H9 (cell line): Measurements from ENCODE around the gene CLMP. TPM values are rescaled to one million over a fixed set of nuclear protein-coding genes. Genes with fewer than 3 reads are reported as not detected.

Source experiments
- DNase-seq: peaks from one replicate; pipeline ENCODE4 v3.0.0-alpha.2; 2017
- H2AFZ ChIP-seq: one replicate; pipeline ENCODE4 v1.6.1; 2013; ENCODE audit warnings: mild to moderate bottlenecking, low read length, control low read depth, moderate library complexity
- H2AK5ac ChIP-seq: 2 replicates; pipeline ENCODE4 v1.6.1; 2013; ENCODE audit warnings: low read length, control low read depth, mixed read lengths; ENCODE audit not compliant: insufficient read length
- H2BK120ac ChIP-seq: one replicate; pipeline ENCODE4 v1.6.1; 2013; ENCODE audit warnings: low read depth, mild to moderate bottlenecking, low read length, control low read depth, inconsistent platforms; ENCODE audit not compliant: poor library complexity, severe bottlenecking
- H2BK12ac ChIP-seq: 2 replicates; pipeline ENCODE4 v1.6.1; 2013; ENCODE audit warnings: low read length, control low read depth, mixed read lengths, low read depth; ENCODE audit not compliant: insufficient read length
- H2BK15ac ChIP-seq: 2 replicates; pipeline ENCODE4 v1.6.1; 2013; ENCODE audit warnings: low read depth, low read length, control low read depth
- H2BK20ac ChIP-seq: one replicate; pipeline ENCODE4 v1.6.1; 2013; ENCODE audit warnings: low read depth, mild to moderate bottlenecking, low read length, control low read depth, inconsistent platforms; ENCODE audit not compliant: poor library complexity, severe bottlenecking
- H2BK5ac ChIP-seq: 2 replicates; pipeline ENCODE4 v1.6.1; 2013; ENCODE audit warnings: low read length, control low read depth, mixed read lengths; ENCODE audit not compliant: insufficient read length
- H3K14ac ChIP-seq: 2 replicates; pipeline ENCODE4 v1.6.1; 2013; ENCODE audit warnings: low read length, control low read depth; ENCODE audit not compliant: insufficient read depth
- H3K18ac ChIP-seq: 2 replicates; pipeline ENCODE4 v1.6.1; 2013; ENCODE audit warnings: low read depth, mild to moderate bottlenecking, mixed read lengths, low read length, control low read depth; ENCODE audit not compliant: insufficient read length
- H3K23ac ChIP-seq: 2 replicates; pipeline ENCODE4 v1.6.1; 2013; ENCODE audit warnings: low read length, control low read depth, mixed read lengths, low read depth; ENCODE audit not compliant: insufficient read length
- H3K23me2 ChIP-seq: 2 replicates; pipeline ENCODE4 v1.6.1; 2013; ENCODE audit warnings: low read depth, mild to moderate bottlenecking, mixed read lengths, low read length, control low read depth; ENCODE audit not compliant: insufficient read length, poor library complexity, severe bottlenecking
- H3K27ac ChIP-seq: 2 replicates; pipeline ENCODE4 v1.5.1; 2013; ENCODE audit warnings: low read length, control low read depth, mixed read lengths, low read depth; ENCODE audit not compliant: insufficient read length
- H3K27me3 ChIP-seq: 2 replicates; pipeline ENCODE4 v1.6.1; 2013; ENCODE audit warnings: low read length, control low read depth, inconsistent platforms; ENCODE audit not compliant: insufficient read depth
- H3K4ac ChIP-seq: 2 replicates; pipeline ENCODE4 v1.6.1; 2013; ENCODE audit warnings: low read depth, mild to moderate bottlenecking, control low read depth, inconsistent platforms, low read length, moderate library complexity
- H3K4me1 ChIP-seq: 2 replicates; pipeline ENCODE4 v1.6.1; 2013; ENCODE audit warnings: low read length, control low read depth, inconsistent platforms; ENCODE audit not compliant: insufficient read depth
- H3K4me2 ChIP-seq: 2 replicates; pipeline ENCODE4 v1.6.1; 2013; ENCODE audit warnings: low read length, control low read depth, mixed read lengths; ENCODE audit not compliant: insufficient read length, insufficient read depth
- H3K56ac ChIP-seq: 2 replicates; pipeline ENCODE4 v1.6.1; 2013; ENCODE audit warnings: low read depth, mild to moderate bottlenecking, mixed read lengths, low read length, control low read depth; ENCODE audit not compliant: insufficient read length
- H3K79me1 ChIP-seq: 2 replicates; pipeline ENCODE4 v1.6.1; 2013; ENCODE audit warnings: low read depth, mild to moderate bottlenecking, moderate library complexity, low read length, control low read depth, inconsistent platforms; ENCODE audit not compliant: insufficient read depth, poor library complexity, severe bottlenecking
- H3K79me2 ChIP-seq: 2 replicates; pipeline ENCODE4 v1.6.1; 2013; ENCODE audit warnings: low read length, control low read depth, inconsistent platforms; ENCODE audit not compliant: insufficient read depth
- H3K9ac ChIP-seq: 2 replicates; pipeline ENCODE4 v1.6.1; 2013; ENCODE audit warnings: low read length, control low read depth, mixed read lengths; ENCODE audit not compliant: insufficient read length; ENCODE audit errors: extremely low read depth
- H3K9me3 ChIP-seq: one replicate; pipeline ENCODE4 v1.6.1; 2013; ENCODE audit warnings: low read depth, low read length, inconsistent platforms; ENCODE audit not compliant: control insufficient read depth
- H3T11ph ChIP-seq: one replicate; pipeline ENCODE4 v1.6.1; 2013; ENCODE audit warnings: mild to moderate bottlenecking, low read length, control low read depth, inconsistent platforms
- H4K20me1 ChIP-seq: one replicate; pipeline ENCODE4 v1.6.1; 2013; ENCODE audit not compliant: control insufficient read depth, insufficient read length, insufficient read depth
- H4K5ac ChIP-seq: 2 replicates; pipeline ENCODE4 v1.6.1; 2013; ENCODE audit warnings: low read depth, mild to moderate bottlenecking, mixed read lengths, low read length, control low read depth; ENCODE audit not compliant: insufficient read length
- H4K8ac ChIP-seq: replicated peaks from 2 replicates; pipeline ENCODE4 v1.6.1; 2013; ENCODE audit warnings: low read length, control low read depth, mixed read lengths, low read depth; ENCODE audit not compliant: insufficient read length
- H4K91ac ChIP-seq: 2 replicates; pipeline ENCODE4 v1.6.1; 2013; ENCODE audit warnings: low read depth, mild to moderate bottlenecking, moderate library complexity, mixed read lengths, low read length, control low read depth; ENCODE audit not compliant: insufficient read length
- H3K27ac Mint-ChIP-seq, 3 experiments: 2 replicates in 2 of 3; 3 replicates in 1 of 3; pipeline ENCODE4 v1.8.0; 2020 to 2021; ENCODE audit warnings: mixed read lengths in 3 of 3, mild to moderate bottlenecking in 1 of 3, moderate library complexity in 1 of 3
- H3K27me3 Mint-ChIP-seq: 2 replicates; pipeline ENCODE4 v1.8.0; 2021; ENCODE audit warnings: low read depth, mild to moderate bottlenecking, moderate library complexity, mixed read lengths
- H3K36me3 Mint-ChIP-seq, 3 experiments: 2 replicates in 2 of 3; 3 replicates in 1 of 3; pipeline ENCODE4 v1.8.0; 2020 to 2021; ENCODE audit warnings: low read depth in 3 of 3, mixed read lengths in 3 of 3; ENCODE audit not compliant: insufficient read depth in 1 of 3
- H3K4me1 Mint-ChIP-seq, 2 experiments: 2 replicates each; pipeline ENCODE4 v1.8.0; 2020; ENCODE audit warnings: mixed read lengths in 2 of 2
- H3K4me3 Mint-ChIP-seq, 2 experiments: 2 replicates in 1 of 2; 3 replicates in 1 of 2; pipeline ENCODE4 v1.8.0; 2020 to 2021; ENCODE audit warnings: mild to moderate bottlenecking in 2 of 2, mixed read lengths in 2 of 2, moderate library complexity in 1 of 2
- H3K9me3 Mint-ChIP-seq, 2 experiments: 2 replicates in 1 of 2; 3 replicates in 1 of 2; pipeline ENCODE4 v1.8.0; 2020; ENCODE audit warnings: mild to moderate bottlenecking in 2 of 2, mixed read lengths in 2 of 2, moderate library complexity in 1 of 2
- WGBS: extraction: QIAGEN DNeasy Blood & Tissue Kit; methylation state at CpG from one replicate; pipeline ENCODE4 v1.1.7; 2013; ENCODE audit warnings: missing lambda C conversion rate, low lambda C conversion rate, mixed read lengths; ENCODE audit not compliant: insufficient read length; ENCODE audit errors: extremely low coverage; 5-methylcytosine and 5-hydroxymethylcytosine counted together
- total RNA-seq: library from RNA; stranded (reverse); gene quantifications from 2 replicates; pipeline ENCODE4 v1.2.1, GENCODE V29; 2021
- TF ChIP-seq, protein P1 (sequence below): fragments of 200-600 bp; sonication (generic); conservative IDR thresholded peaks from 3 replicates; pipeline ENCODE4 v1.8.0; 2021; ENCODE audit warnings: antibody characterized with exemption, mild to moderate bottlenecking

CLMP gene
- total RNA-seq, 1 experiment from 2014 or later, result 13.8 TPM

DNA sequence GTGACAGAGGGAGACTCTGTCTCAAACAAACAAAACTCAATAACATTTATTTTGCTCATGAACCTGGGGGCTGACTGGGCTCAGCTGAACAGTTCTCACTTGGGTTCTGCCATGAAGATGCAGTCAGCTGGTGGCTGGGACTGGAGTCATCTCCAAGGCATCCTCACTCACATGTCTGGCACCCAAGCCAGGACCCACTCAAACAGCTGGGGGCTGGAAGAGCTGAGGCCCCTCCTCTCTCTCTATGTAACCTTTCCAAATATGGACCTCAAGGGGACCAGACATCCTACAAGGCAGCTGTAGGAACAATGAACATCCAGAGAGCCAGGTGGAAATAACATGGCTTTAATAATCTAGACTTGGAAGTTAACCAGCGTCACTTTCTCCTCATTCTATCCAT is 149.9 kb downstream of the CLMP start:
- no peaks in the 10 kb centered on the region for H3K4me1 Mint-ChIP-seq
- Histone ChIP-seq H3K4me1 (no peaks in the 10 kb centered on the region), H3K27ac (no peak overlapping the region), H2AFZ (no peak overlapping the region), H3K14ac (no peak overlapping the region), H3K23ac (no peak overlapping the region), H2BK20ac (no peak overlapping the region), H3K23me2 (no peaks in the 10 kb centered on the region), H2BK5ac (no peak overlapping the region), H3K9ac (no peak overlapping the region), H2BK15ac (no peak overlapping the region), H4K91ac (no peak overlapping the region), H4K20me1 (no peaks in the 10 kb centered on the region), H3K4me2 (no peak overlapping the region), H3K9me3 (no peaks in the 10 kb centered on the region), H3K79me1 (no peaks in the 10 kb centered on the region), H3T11ph (no peak overlapping the region), H4K8ac (no peak overlapping the region), H4K5ac (no peak overlapping the region), H3K27me3 (no peaks in the 10 kb centered on the region; the same call in 1 of the 2 replicates), H2BK120ac (no peak overlapping the region), H2AK5ac (no peak overlapping the region), H2BK12ac (no peak overlapping the region), H3K56ac (no peak overlapping the region), H3K79me2 (no peaks in the 10 kb centered on the region), H3K4ac (no peak overlapping the region), H3K18ac (no peak overlapping the region)
- no peak overlapping the region for H3K4me3 Mint-ChIP-seq
- H3K27ac Mint-ChIP-seq, result no peak overlapping the region; a peak in 1 of 7 replicates
- DNase-seq, result no peak
- WGBS, result no CpG with 5 or more reads among the region's 1 CpG
- TF ChIP-seq, protein P1, sequence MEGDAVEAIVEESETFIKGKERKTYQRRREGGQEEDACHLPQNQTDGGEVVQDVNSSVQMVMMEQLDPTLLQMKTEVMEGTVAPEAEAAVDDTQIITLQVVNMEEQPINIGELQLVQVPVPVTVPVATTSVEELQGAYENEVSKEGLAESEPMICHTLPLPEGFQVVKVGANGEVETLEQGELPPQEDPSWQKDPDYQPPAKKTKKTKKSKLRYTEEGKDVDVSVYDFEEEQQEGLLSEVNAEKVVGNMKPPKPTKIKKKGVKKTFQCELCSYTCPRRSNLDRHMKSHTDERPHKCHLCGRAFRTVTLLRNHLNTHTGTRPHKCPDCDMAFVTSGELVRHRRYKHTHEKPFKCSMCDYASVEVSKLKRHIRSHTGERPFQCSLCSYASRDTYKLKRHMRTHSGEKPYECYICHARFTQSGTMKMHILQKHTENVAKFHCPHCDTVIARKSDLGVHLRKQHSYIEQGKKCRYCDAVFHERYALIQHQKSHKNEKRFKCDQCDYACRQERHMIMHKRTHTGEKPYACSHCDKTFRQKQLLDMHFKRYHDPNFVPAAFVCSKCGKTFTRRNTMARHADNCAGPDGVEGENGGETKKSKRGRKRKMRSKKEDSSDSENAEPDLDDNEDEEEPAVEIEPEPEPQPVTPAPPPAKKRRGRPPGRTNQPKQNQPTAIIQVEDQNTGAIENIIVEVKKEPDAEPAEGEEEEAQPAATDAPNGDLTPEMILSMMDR, result no peak
- no peaks in the 10 kb centered on the region; the same call in 1 of the 2 replicates for H3K27me3 Mint-ChIP-seq
- no peaks in the 10 kb centered on the region for H3K36me3 Mint-ChIP-seq
- no peaks in the 10 kb centered on the region for H3K9me3 Mint-ChIP-seq
